A673 (cell line): ENCODE data around the gene ZNF462. TPM values are rescaled to one million over a fixed set of nuclear protein-coding genes. Genes with fewer than 3 reads are reported as not detected.

ENCODE experiments used
- BruUV-seq: library from RNA; stranded (reverse); fragments of 400-500 nt; replicated peaks from 2 replicates; lab custom pipeline; 2021; lab: Mats Ljungman, UMichigan
- CTCF ChIA-PET: fragments of 300-600 bp; sonication (Branson Sonifier 250); formaldehyde crosslinking; loops from one replicate; lab custom pipeline; 2022; ENCODE audit warnings: antibody characterized with exemption; lab: Charles Lee
- POLR2A ChIA-PET: fragments of 300-600 bp; sonication (Branson Sonifier 250); formaldehyde crosslinking; loops from one replicate; lab custom pipeline; 2022; ENCODE audit warnings: antibody characterized with exemption; ENCODE audit not compliant: low non-redundant PET; lab: Charles Lee
- DNase-seq: peaks from one replicate; pipeline ENCODE4 v3.0.0-alpha.2; 2015; ENCODE audit warnings: low spot score
- H3K27ac ChIP-seq: fragments of 200-600 bp; sonication (generic); 2 replicates; pipeline ENCODE4 v1.5.1; 2016; ENCODE audit warnings: mixed run types, low read depth, mild to moderate bottlenecking, mixed read lengths, antibody characterized with exemption, low read length; ENCODE audit not compliant: poor library complexity, severe bottlenecking
- H3K27me3 ChIP-seq: fragments of 200-600 bp; sonication (generic); replicated peaks from 2 replicates; pipeline ENCODE4 v1.6.1; 2017; ENCODE audit warnings: mixed run types, low read depth, mild to moderate bottlenecking, mixed read lengths, antibody characterized with exemption, low read length; ENCODE audit not compliant: insufficient read depth, poor library complexity
- H3K36me3 ChIP-seq: fragments of 200-600 bp; sonication (generic); 2 replicates; pipeline ENCODE4 v1.6.1; 2016; ENCODE audit warnings: mixed run types, mild to moderate bottlenecking, mixed read lengths, antibody characterized with exemption, low read length; ENCODE audit not compliant: insufficient read depth, poor library complexity, severe bottlenecking
- H3K4me1 ChIP-seq: fragments of 200-600 bp; sonication (generic); 2 replicates; pipeline ENCODE4 v1.6.1; 2017; ENCODE audit warnings: mixed run types, mild to moderate bottlenecking, mixed read lengths, antibody characterized with exemption, low read length; ENCODE audit not compliant: insufficient read depth, poor library complexity, severe bottlenecking
- H3K4me3 ChIP-seq: fragments of 200-600 bp; sonication (generic); 2 replicates; pipeline ENCODE4 v1.5.1; 2016; ENCODE audit warnings: low read depth, mixed run types, mild to moderate bottlenecking, mixed read lengths, low read length; ENCODE audit not compliant: poor library complexity, severe bottlenecking
- H3K9me3 ChIP-seq: fragments of 200-600 bp; sonication (generic); 2 replicates; pipeline ENCODE4 v1.6.1; 2016; ENCODE audit warnings: mixed run types, low read depth, mild to moderate bottlenecking, mixed read lengths, antibody characterized with exemption, low read length; ENCODE audit not compliant: poor library complexity, severe bottlenecking
- EZH2 ChIP-seq: fragments of 200-600 bp; sonication (generic); IDR thresholded peaks from 2 replicates; pipeline ENCODE4 v1.6.1; 2017; ENCODE audit warnings: borderline replicate concordance, low read depth, mild to moderate bottlenecking, mixed read lengths, antibody characterized with exemption, low read length; ENCODE audit not compliant: poor library complexity, severe bottlenecking
- intact Hi-C: fragments of 100-400 bp; cut with micrococcal nuclease; formaldehyde crosslinking; loops from one replicate; pipeline ENCODE4 v1.10.0; 2022; ENCODE audit not compliant: unreplicated experiment
- total RNA-seq: library from RNA; stranded (reverse); gene quantifications from 2 replicates; pipeline ENCODE4 v1.2.3, GENCODE V29; 2021
- TF ChIP-seq, protein P1 (sequence below): fragments of 300-800, 200-600 bp; sonication (generic); conservative IDR thresholded peaks from 2 replicates; pipeline ENCODE4 v1.5.1; 2017; ENCODE audit warnings: low read depth, mild to moderate bottlenecking, antibody characterized with exemption, low read length, moderate library complexity, mixed read lengths

Gene ZNF462
- total RNA-seq, 1 experiment from 2014 or later: 40.5 TPM

DNA sequence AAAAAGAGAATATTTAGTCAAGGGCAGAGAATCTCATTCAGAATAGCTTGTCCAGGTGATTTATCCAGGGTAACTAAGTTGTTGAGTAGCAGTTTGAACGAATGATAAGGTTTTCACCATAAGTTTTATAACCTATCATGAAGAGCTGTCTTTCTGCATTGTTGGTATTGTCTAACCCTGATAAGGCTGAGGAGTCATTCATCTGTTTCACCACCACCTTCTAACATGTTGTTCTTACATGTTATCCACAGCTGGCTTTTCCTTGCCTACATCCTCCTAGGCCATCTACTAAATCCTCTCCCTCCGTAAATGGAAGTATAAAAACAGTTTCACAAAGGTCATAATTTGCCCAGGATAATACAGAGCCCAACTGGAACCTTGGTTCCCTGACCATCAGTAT lies 24.1 kb downstream of the ZNF462 start:
- POLR2A ChIA-PET: no interaction called here
- no TSS peak for BruUV-seq

DNA sequence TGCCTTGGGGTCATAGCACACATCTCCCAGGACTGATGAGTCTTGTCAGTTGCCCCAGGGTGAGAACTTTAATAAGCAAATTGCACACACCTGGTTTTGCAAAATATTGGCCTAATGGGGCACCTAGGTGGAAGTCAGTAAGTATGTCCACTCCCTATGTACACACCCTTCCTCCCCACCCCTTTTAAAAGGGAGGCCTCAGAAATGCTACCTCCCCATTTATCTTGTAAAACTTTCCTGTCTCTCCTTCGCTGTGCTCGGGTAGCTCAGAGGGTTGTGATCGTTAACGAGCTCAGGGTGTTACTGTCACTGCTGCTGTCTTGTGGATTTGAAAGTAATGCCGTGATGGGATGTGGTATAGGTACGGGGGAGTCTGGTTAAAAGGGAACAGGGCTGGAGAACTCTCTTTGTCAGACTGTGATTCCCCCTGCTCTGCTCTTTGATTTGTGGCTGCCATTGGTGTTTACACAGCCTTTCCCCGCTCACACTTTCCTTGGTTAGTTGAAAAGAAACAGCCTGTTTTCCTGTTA lies 26.2 kb downstream of the ZNF462 start:
- BruUV-seq: no TSS peak
- Histone ChIP-seq H3K36me3 (no peaks in the 10 kb centered on the region), H3K27ac (no peak overlapping the region), H3K4me3 (no peak overlapping the region), H3K9me3 (no peaks in the 10 kb centered on the region), H3K27me3 (no peaks in the 10 kb centered on the region), H3K4me1 (peaks cover 4% of the 10 kb centered on the region)
- ChIA-PET POLR2A (no interaction called here), CTCF (no interaction called here)
- intact Hi-C loops: no loop called here
- no peak for TF ChIP-seq EZH2
- TF ChIP-seq, protein P1, sequence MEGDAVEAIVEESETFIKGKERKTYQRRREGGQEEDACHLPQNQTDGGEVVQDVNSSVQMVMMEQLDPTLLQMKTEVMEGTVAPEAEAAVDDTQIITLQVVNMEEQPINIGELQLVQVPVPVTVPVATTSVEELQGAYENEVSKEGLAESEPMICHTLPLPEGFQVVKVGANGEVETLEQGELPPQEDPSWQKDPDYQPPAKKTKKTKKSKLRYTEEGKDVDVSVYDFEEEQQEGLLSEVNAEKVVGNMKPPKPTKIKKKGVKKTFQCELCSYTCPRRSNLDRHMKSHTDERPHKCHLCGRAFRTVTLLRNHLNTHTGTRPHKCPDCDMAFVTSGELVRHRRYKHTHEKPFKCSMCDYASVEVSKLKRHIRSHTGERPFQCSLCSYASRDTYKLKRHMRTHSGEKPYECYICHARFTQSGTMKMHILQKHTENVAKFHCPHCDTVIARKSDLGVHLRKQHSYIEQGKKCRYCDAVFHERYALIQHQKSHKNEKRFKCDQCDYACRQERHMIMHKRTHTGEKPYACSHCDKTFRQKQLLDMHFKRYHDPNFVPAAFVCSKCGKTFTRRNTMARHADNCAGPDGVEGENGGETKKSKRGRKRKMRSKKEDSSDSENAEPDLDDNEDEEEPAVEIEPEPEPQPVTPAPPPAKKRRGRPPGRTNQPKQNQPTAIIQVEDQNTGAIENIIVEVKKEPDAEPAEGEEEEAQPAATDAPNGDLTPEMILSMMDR: no peak
- no peak for DNase-seq

More for the DNA sequence above, 24.1 kb downstream of the ZNF462 start:
- Histone ChIP-seq H3K9me3 (no peaks in the 10 kb centered on the region), H3K4me1 (peaks cover 4% of the 10 kb centered on the region), H3K27ac (no peak overlapping the region), H3K27me3 (no peaks in the 10 kb centered on the region), H3K4me3 (no peak overlapping the region), H3K36me3 (no peaks in the 10 kb centered on the region)
- intact Hi-C loops: no loop called here
- no peak for DNase-seq
- CTCF ChIA-PET: no interaction called here
- TF ChIP-seq, protein P1: no peak
- no peak for TF ChIP-seq EZH2

DNA sequence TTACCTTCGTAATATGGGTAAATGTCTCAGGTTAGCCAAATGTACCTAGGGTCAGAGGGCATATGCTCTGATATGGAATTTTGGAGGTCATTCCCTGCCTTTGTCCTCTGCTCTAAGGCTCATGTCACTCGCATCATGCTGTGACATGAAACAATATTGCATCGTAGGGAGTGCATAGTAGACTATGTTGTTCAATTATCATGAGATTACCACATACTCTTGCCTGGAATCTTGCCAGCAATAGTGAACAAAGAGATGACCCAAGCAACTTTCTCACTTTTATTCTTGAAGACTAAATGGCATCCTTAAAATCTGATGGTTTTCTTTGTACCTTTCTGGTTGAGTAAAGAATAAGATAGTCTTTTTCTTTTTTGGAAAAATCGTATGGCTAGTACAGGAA lies 27.6 kb downstream of the ZNF462 start:
- no peaks in the 10 kb centered on the region for H3K27me3 ChIP-seq
- intact Hi-C loops: no loop called here
- BruUV-seq: no TSS peak
- CTCF ChIA-PET: no interaction called here
- DNase-seq: peak; percentile 24
- H3K36me3 ChIP-seq: no peaks in the 10 kb centered on the region
- POLR2A ChIA-PET: no interaction called here
- TF ChIP-seq, protein P1: no peak
- no peak for TF ChIP-seq EZH2
- no peak overlapping the region for H3K27ac ChIP-seq
- H3K9me3 ChIP-seq: no peaks in the 10 kb centered on the region
- H3K4me3 ChIP-seq: no peak overlapping the region
- H3K4me1 ChIP-seq: peaks cover 3% of the 10 kb centered on the region
